Left ventricle myocardium inferior (tissue), 1 donor: ENCODE data around the gene THADA. TPM values are rescaled to one million over a fixed set of nuclear protein-coding genes. Genes with fewer than 3 reads are reported as not detected.

ENCODE experiments used
- DNase-seq: peaks from one replicate; pipeline ENCODE4 v3.0.0-alpha.2; 2020
- H3K27ac ChIP-seq: fragments of 200-600 bp; replicated peaks from 2 replicates; pipeline ENCODE4 v1.8.0; 2021
- H3K27me3 ChIP-seq: fragments of 200-600 bp; 2 replicates; pipeline ENCODE4 v1.8.0; 2021; ENCODE audit warnings: low read depth
- H3K36me3 ChIP-seq: fragments of 200-600 bp; 2 replicates; pipeline ENCODE4 v1.8.0; 2021
- H3K4me1 ChIP-seq: fragments of 200-600 bp; 2 replicates; pipeline ENCODE4 v1.8.0; 2021
- H3K4me3 ChIP-seq: fragments of 200-600 bp; 2 replicates; pipeline ENCODE4 v1.8.0; 2021; ENCODE audit warnings: mild to moderate bottlenecking, moderate library complexity
- H3K9me3 ChIP-seq: fragments of 200-600 bp; replicated peaks from 2 replicates; pipeline ENCODE4 v1.8.0; 2021
- CTCF ChIP-seq: fragments of 200-600 bp; IDR thresholded peaks from 2 replicates; pipeline ENCODE4 v1.8.0; 2021; ENCODE audit warnings: antibody characterized with exemption, mild to moderate bottlenecking, borderline replicate concordance
- intact Hi-C: fragments of 100-400 bp; cut with micrococcal nuclease; formaldehyde crosslinking; loops from one replicate; pipeline ENCODE4 v1.11.0; 2022
- total RNA-seq: library from RNA; stranded (reverse); fragmentation: NEBNext Ultra II Directional; extraction: Animal tissue kit (Norgen Biotek cat#: 25700); gene quantifications from one replicate; pipeline ENCODE4 v1.2.1, GENCODE V29; 2021
- donor health status: DM: no; HTN: yes; CAD: no; lungs with severe emphysema.

The THADA gene
- total RNA-seq, 1 donor from 2014 or later, result 15.4 TPM

GRCh38 chr2:43183743-43184142, 412.1 kb downstream of the THADA start:
- DNase-seq, result no peak
- no peak for TF ChIP-seq CTCF
- H3K4me1 ChIP-seq, result peaks cover 10% of the 10 kb centered on the region
- H3K27me3 ChIP-seq, result no peaks in the 10 kb centered on the region
- no peaks in the 10 kb centered on the region for H3K36me3 ChIP-seq
- intact Hi-C loops, result no loop called here
- no peaks in the 10 kb centered on the region for H3K9me3 ChIP-seq
- H3K4me3 ChIP-seq, result no peak overlapping the region
- no peak overlapping the region for H3K27ac ChIP-seq

GRCh38 chr2:43180897-43181296, 414.9 kb downstream of the THADA start:
- H3K27ac ChIP-seq, result no peak overlapping the region
- peaks cover 18% of the 10 kb centered on the region for H3K4me1 ChIP-seq
- H3K27me3 ChIP-seq, result no peaks in the 10 kb centered on the region
- intact Hi-C loops, result no loop called here
- DNase-seq, result no peak
- no peak for TF ChIP-seq CTCF
- no peaks in the 10 kb centered on the region for H3K36me3 ChIP-seq
- no peak overlapping the region for H3K4me3 ChIP-seq
- peaks cover 8% of the 10 kb centered on the region for H3K9me3 ChIP-seq

Other genes starting within 250 kb of the THADA start
- 1.3 TPM for gene PLEKHH2, start 41.2 kb upstream of the THADA start, total RNA-seq
- gene C1GALT1C1L, start 80.4 kb upstream of the THADA start, total RNA-seq, result 1.2 TPM
- gene DYNC2LI1, start 178.0 kb upstream of the THADA start, total RNA-seq, result 8.1 TPM
- not detected for gene ABCG5, start 242.8 kb upstream of the THADA start, total RNA-seq
- not detected for gene ABCG8, start 242.9 kb upstream of the THADA start, total RNA-seq